Erythroblast (primary cell): ENCODE results near the gene HSD17B8.

ENCODE experiments used
- GATA1 ChIP-seq: IDR thresholded peaks from 2 replicates; pipeline ENCODE4 v1.6.1; 2011; ENCODE audit warnings: low read depth, mild to moderate bottlenecking, control low read depth, low read length, moderate library complexity
- POLR2A ChIP-seq: IDR thresholded peaks from 2 replicates; pipeline ENCODE4 v1.6.1; 2011; ENCODE audit warnings: mild to moderate bottlenecking, low read length

- no peak for TF ChIP-seq POLR2A
- TF ChIP-seq GATA1: no peak
Observed at GRCh38 chr6:33198853-33199436, 5.5 kb upstream of the HSD17B8 start.
